CD4-positive, alpha-beta T cell treated with Interleukin-1 beta for 1 hour (primary cell): Measurements from ENCODE around the gene RNF5.
"Not testable (repeated sequence)": the region's sequence is repeated elsewhere in the genome, so short reads cannot be mapped to it uniquely, and the experiment has no call there.

ENCODE experiments used
- DNase-seq, 2 donors: peaks; one replicate each; pipeline ENCODE4 v3.0.0-alpha.2; 2020 to 2022

The RNF5 gene

GRCh38 chr6:32176476-32177182 lies 1.6 kb upstream of the RNF5 start:
- DNase-seq: no peak

DNA sequence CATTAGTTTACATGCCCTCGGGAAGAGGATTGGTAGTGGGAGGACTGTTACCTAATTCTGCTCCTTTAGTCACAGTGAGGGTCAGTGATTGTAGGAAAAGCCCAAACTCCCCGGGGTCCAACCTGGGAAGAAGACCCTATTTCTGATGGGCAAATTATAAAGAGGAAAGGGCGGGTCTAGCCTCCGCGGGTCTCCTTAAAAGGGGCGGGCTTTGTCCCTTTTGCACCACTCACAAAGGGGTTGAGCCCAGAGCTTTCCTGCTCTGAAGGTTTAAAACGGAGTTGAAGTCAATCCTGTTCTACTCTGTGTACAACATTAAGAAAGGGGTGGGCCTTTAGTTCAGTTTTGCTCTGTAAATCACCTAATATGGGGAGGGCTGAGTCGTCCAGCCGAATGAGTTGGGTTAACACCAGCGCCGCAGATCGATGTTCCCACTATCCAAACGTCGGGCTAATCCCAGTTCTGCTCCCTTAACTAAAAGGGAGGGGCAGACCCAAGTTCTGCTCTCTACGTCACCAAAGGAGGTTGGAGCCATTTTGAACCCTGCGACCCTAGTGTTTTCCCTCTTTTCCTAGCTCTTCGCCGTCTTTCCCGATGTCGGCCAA lies 920 bp upstream of the RNF5 start:
- peak; percentile 50 to 69 for DNase-seq

DNA sequence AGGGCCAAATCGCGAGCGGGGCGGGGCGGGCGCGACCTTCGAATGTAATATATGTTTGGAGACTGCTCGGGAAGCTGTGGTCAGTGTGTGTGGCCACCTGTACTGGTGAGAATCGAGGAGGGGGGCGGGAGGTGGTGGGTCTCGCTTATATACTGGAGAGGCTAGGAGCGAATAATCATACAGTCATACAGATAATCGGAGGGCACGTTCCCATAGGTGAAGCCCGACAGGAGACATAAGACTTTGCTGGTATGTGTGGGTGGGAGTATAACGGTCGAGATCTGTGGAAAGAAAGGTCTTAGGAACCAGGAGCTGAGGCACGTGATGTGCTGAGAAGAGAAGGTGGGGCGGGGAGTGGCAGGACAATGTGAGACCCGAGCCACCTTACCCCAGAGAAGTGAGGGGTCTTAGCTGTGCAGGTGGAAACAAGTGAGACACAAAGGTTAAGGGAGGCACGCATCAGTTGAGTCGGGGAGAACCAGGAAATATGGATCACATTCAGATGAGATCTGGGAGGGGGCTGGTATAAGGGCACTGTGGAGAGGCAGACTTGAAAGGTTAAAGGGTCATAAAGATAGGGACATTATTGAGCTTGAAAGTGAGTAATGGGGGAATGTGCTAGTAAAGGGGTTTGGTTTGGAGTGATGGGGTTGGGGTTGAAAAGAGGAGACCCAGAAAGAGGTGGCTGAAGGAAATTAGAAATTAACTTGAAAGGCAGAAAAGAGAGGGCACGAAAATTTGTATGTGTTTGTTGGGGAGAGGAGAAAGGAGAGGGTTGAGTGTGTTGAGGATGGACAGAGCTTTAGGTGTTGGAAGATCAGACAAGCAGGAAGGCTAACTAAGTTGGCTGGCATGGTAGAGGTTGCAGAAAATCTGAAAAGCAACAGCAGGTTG lies 589 bp downstream of the RNF5 start:
- no peak for DNase-seq

- no peak for DNase-seq
These were observed 1.7 kb downstream of the RNF5 start for GRCh38 chr6:32179766-32180405.

- DNase-seq: no peak
These were observed 3.0 kb downstream of the RNF5 start for GRCh38 chr6:32181148-32181702.

DNA sequence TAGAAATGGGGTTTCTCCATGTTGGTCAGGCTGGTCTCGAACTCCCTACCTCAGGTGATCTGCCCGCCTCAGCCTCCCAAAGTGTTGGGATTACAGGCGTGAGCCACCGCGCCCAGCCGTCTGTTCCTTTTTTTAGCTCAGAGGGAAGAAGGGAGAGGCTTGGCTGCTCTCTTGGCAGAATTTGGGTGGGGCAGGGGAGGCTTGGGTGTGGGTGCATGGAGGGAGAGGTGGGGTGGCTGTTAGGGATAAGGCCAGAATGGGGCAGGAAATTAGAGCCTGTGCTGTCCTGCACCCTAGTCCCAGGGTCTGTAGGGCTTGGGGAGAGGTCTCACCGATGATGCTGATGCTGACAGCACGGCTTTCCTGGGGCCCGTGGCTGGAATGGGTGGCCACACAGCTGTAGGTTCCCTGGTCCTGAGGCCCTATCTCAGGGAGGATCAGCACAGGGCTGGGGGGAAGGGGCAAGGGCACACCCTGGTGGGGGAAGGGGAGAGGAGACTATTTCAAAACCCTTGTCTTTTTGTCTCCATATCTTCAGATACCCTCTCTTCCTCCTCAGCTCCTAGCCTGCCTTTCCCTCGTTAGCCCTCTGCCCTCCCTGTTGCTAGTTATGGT lies 3.8 kb downstream of the RNF5 start:
- no peak for DNase-seq

- no peak for DNase-seq
These were observed 4.4 kb downstream of the RNF5 start for GRCh38 chr6:32182555-32182981.

DNA sequence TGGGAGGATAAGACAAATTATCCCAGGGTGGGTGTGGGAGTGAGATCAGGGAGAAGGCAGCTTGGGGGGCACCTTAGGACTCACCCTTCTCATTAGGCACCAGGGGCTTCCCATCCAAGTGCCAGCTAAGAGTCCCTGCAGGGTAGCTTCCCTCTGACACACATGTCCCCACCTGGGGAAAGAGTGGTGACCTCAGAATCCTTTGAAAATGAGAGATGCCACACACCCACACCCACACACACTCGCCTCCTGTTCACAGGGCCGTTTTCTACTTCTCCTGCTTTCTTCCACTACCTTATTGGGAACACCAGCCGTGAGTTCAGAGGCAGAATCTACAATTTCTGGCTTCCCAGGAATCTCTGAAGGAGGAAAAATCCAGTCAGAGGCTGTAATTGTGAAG lies 4.8 kb downstream of the RNF5 start:
- DNase-seq: no peak

- DNase-seq: no peak
These were observed 5.4 kb downstream of the RNF5 start for GRCh38 chr6:32183483-32184083.

DNA sequence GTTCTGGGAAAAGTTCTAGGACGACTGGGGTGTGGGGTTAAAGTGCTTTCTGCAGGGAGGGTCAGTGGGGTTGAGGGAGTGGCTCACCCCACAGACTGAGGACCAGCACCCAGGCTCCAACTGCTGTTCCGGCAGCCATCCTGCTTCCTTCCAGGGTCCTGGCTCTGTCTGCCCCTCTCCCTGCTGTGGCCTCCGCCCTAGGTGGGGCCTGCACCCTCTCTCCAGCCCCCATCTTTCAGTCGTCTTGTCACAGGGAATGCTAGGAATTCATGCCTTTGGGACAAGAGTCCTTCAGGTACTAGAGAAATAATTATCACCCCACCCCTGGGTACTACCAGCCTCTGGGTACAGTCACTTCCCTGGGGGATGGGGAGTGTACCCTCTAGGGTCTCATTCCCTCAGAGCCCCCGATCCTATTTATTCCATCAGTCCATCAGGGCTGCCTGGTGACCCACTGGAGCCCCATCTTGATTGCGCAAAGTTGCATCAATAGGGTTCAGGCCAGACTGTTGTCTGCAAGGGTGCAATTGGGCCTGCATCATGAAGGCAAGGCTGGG lies 6.0 kb downstream of the RNF5 start, which contains the start of gene AGER:
Gene AGER (minus strand): TSS at position 170 of the 557 bp plus-strand sequence. CDS start 31 bp downstream, at position 139.
- no peak for DNase-seq

- peak; percentile 57 to 74 for DNase-seq
These were observed 7.5 kb downstream of the RNF5 start for GRCh38 chr6:32185681-32186131.

GRCh38 chr6:32186151-32186840 lies 8.1 kb downstream of the RNF5 start:
- not testable (repeated sequence) for DNase-seq

- DNase-seq: no peak
These were observed 9.0 kb downstream of the RNF5 start for GRCh38 chr6:32187009-32187709.

DNA sequence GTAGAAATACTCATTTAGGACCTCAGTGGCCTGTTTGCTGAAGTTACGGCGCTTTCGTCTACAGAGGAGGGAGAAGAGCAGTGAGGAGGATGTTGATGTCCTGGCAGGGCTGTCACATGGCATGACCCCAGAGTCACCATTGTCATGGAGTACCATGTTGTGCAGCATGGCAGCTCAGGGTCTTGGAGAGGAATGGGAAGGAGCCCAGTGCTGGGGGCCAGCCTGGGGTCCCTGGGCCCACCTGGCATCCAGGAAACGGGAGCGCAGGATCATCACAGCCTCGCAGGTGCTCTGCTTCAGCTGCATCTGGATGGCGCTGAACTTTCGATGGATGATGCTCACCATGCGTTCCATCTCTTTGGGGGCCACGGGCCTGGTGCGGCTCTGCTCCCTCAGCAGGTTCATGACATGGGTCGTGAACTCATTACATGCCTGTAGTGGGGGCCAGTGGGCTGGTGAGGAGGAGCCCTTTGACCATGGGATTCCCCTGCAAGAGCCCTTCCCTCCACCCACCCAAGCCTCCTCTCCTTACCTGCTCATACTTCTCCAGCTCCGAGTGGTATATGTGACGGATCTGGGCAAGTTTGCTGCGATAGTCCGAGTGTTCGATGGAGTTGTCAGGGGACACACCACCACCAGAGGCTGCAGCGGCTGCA lies 9.6 kb downstream of the RNF5 start:
- DNase-seq: not testable (repeated sequence)

DNA sequence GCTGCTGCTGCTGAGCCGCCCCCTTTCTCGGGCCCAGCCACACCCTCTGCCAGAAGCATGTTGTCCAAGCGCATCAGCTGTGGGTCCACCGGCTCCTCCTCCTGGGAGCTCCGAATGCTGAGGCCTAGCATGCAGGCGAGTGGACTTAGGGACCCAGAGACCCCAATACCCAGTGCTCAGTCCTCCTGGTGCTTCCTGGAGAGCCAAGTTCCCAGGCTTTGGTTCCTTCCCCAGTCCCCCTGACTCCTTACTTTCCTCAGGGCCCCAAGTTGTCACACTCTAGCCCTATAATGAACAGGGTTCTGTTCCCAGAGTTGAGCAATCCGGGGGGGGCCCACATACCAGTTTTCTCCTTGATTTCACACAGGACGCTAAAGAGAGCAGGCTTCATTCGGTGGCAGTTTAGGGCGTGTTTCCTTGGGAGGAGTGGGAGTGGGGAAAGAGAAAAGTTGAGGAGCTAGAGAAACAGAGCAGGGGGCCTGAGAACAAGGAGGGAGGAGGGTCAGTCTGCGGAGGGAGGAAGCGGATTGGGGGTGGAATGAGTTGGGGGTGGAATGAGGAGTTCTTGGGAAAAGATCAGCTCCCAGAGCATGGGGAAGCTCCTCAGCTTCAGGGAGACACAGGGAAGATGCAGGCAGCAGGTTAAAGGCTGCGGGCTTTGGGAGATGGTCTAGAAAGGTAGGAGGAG lies 10.3 kb downstream of the RNF5 start:
- DNase-seq: no peak

DNA sequence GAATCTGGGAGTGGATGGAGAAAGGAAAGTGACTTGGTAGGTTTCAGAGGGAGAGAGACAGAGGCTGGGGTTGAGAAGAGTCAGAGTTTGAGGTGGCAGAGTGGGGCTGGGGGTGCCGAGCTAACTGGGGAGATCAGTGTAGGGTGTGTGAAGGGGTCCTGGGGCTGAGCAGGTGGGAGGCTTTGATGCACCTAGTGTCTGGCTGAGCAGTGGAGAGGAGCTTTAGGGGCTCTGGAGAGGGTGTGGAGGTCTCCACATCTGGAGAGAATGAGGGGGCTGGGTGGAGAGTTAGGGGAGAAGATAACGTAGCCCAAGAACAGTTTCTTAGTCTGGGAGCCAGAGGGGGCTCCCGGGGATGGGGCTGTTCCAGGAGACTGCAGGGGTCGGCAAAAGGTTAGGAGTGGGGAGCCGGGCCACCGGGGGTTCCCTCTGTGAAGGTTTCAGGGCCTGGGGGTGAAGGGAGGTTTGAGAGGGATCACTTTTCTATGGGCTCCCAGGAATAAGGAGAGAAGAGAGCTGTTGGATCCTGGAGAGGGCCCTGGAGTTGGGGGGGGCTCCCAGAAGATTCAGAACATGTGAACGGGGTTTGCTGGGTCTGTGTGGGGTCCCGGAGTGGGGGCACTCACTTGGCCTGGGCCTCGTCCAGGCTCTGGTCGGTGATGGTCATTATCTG lies 11.0 kb downstream of the RNF5 start:
- DNase-seq: no peak

DNA sequence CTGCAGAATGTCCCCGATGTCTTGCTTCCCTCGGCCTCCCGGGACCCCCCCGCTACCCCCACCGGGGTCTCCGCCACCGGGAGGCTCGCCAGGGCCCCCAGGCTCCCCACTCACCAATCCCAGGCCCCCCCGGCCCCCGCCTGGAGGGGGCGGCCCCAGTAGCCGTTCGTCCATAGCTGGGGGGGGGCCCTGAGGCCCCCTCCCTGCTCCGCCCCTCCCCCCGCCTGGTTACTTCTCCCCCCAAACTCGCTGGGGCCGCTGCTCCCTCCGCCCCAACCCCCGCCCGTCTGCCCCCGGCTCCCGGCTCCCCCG lies 11.5 kb downstream of the RNF5 start:
- DNase-seq: no peak

DNA sequence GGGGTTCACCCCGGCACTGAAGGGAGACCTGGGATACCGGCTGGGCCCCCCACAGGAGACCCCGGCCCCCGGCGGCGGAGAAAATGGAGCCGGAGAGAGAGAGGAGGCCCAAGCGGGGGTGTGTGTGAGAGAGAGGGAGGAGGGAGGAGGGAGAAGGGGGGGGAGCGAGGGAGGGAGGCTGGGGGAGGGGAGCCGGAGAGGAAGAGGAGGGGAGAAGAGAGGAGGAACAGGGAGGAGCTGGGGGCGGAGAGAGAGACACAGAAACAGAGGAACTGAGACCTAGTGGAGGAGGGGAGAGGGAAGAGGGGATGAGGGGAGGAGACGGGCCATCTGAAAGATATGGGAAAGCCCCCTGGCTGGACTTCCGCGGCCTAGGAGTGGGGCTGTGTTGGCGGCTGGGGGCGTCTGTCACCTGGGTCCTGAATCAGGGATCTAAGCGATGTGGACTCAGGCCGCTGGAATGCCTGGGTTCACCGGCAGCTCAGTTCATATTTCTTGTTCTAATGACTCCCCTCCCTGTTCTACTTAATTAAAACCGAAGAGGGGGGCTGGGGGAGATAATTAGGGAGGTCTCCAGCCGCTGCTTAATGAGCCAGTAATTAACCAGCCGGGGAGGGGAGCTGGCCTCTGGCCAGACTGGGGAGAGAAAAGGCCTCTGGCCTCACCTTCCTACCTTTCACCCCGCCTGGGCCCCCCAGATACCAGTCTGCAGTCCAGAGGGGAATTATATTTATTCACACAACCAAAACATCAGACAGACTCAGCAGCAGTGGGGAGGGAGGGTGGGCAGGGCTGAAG lies 12.0 kb downstream of the RNF5 start, which contains the start of gene PBX2:
Gene PBX2 (minus strand): TSS at position 149 of the 798 bp plus-strand sequence. CDS start 287 bp downstream, outside the sequence.
- peak; percentile 91 to 93 for DNase-seq
